Tibial nerve (tissue), 4 donors: ENCODE measurements around the gene ZNF71. TPM values are rescaled to one million over a fixed set of nuclear protein-coding genes. Genes with fewer than 3 reads are reported as not detected.

Experiments used
- DNase-seq, 2 donors: peaks; one replicate each; pipeline ENCODE4 v3.0.0-alpha.2; 2019; ENCODE audit warnings: low spot score in 2 of 2
- H3K27ac ChIP-seq, 4 donors: fragments of 200-600 bp; sonication (generic) in 3 of 4; one replicate each; pipeline ENCODE4 v1.5.1; 2017 to 2019; ENCODE audit warnings: mild to moderate bottlenecking in 1 of 4
- H3K27me3 ChIP-seq, 2 donors: fragments of 200-600 bp; sonication (generic) in 1 of 2; one replicate each; pipeline versions ENCODE4 v1.5.1 to v1.6.0; 2017 to 2019
- H3K36me3 ChIP-seq, 3 donors: fragments of 200-600 bp; sonication (generic); one replicate each; pipeline ENCODE4 v1.5.1; 2018 to 2019
- H3K4me1 ChIP-seq, 4 donors: fragments of 200-600 bp; sonication (generic) in 3 of 4; one replicate each; pipeline ENCODE4 v1.5.1; 2017 to 2019
- H3K4me3 ChIP-seq, 4 donors: fragments of 200-600 bp; sonication (generic) in 3 of 4; one replicate each; pipeline ENCODE4 v1.5.1; 2017 to 2019; ENCODE audit warnings: mild to moderate bottlenecking in 1 of 4, moderate library complexity in 1 of 4
- H3K9me3 ChIP-seq, 4 donors: fragments of 200-600 bp; sonication (generic) in 3 of 4; one replicate each; pipeline ENCODE4 v1.5.1; 2017 to 2019
- EP300 ChIP-seq, 2 donors: sonication (generic); formaldehyde crosslinking; IDR thresholded peaks; one replicate each; pipeline ENCODE4 v1.6.1; 2017; ENCODE audit warnings: antibody characterized with exemption in 2 of 2, mild to moderate bottlenecking in 1 of 2
- POLR2A ChIP-seq, 2 donors: fragments of 450-650 bp; IDR thresholded peaks; one replicate each; pipeline ENCODE4 v1.6.1; 2017; ENCODE audit warnings: antibody characterized with exemption in 2 of 2, mild to moderate bottlenecking in 2 of 2, moderate library complexity in 2 of 2
- WGBS, 2 donors: methylation state at CpG; one replicate each; pipeline ENCODE4 v1.1.5; 2018; 5-methylcytosine and 5-hydroxymethylcytosine counted together
- total RNA-seq, 4 donors: library from RNA; depleted of rRNA; stranded (reverse); fragments of >200 nt; gene quantifications; one replicate each; pipeline ENCODE4 v1.1.0, GENCODE V29; 2016
- TF ChIP-seq, protein P1 (sequence below), 5 experiments: fragments of 200-600 bp in 3 of 5; fragments of 450-650 bp in 2 of 5; sonication (generic) in 3 of 5; IDR thresholded peaks; one replicate each; pipeline ENCODE4 v1.5.1; 2016 to 2019; ENCODE audit warnings: antibody characterized with exemption in 5 of 5, mild to moderate bottlenecking in 3 of 5, moderate library complexity in 2 of 5

The ZNF71 gene
- total RNA-seq, 4 donors from 2014 or later, result 9.0 to 13.2 (median 12.8) TPM

DNA sequence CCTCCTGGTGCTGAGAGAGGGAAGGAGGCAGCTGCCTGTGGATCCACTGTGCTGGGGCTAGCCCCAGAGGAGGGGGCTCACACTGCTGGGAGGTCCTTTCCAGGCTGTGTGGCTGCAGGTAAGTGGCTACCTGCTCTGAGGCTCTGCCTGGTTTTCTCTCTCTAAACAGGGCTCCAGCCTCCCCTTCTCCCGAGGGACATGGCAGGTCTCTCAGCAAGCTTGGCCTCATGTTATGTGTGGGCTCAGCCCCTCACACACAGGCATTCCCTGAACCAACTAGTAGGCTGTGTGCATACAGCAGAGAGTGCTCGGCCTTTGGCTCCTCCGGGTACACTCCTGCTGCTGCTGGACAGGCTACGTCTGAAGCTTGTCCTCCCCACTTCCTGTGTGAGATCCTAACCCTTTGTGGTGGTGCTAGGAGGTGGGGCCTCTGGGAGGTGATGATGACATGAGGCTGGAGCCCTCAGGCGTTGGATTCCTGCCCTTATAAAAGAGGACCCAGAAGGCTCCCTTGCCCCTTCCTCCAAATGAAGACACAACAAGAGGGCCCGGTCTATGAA is 72.3 kb downstream of the ZNF71 start:
- Histone ChIP-seq H3K27me3 (no peaks in the 10 kb centered on the region), H3K4me1 (peaks cover 0 to 11% (median 2%) of the 10 kb centered on the region in 4 donors), H3K36me3 (peaks cover 0 to 54% (median 0%) of the 10 kb centered on the region in 3 donors), H3K4me3 (no peak overlapping the region), H3K9me3 (peaks cover 0 to 65% (median 0%) of the 10 kb centered on the region in 4 donors), H3K27ac (no peak overlapping the region)
- WGBS, 2 donors, result 70 to 75% methylated on average over 5 to 6 of the region's 6 CpGs
- TF ChIP-seq POLR2A (IDR thresholded peaks at IDR 0.05) (no peak), EP300 (IDR thresholded peaks at IDR 0.05) (no peak)
- TF ChIP-seq, protein P1, sequence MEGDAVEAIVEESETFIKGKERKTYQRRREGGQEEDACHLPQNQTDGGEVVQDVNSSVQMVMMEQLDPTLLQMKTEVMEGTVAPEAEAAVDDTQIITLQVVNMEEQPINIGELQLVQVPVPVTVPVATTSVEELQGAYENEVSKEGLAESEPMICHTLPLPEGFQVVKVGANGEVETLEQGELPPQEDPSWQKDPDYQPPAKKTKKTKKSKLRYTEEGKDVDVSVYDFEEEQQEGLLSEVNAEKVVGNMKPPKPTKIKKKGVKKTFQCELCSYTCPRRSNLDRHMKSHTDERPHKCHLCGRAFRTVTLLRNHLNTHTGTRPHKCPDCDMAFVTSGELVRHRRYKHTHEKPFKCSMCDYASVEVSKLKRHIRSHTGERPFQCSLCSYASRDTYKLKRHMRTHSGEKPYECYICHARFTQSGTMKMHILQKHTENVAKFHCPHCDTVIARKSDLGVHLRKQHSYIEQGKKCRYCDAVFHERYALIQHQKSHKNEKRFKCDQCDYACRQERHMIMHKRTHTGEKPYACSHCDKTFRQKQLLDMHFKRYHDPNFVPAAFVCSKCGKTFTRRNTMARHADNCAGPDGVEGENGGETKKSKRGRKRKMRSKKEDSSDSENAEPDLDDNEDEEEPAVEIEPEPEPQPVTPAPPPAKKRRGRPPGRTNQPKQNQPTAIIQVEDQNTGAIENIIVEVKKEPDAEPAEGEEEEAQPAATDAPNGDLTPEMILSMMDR (IDR thresholded peaks at IDR 0.05), result no peak
- no peak for DNase-seq

DNA sequence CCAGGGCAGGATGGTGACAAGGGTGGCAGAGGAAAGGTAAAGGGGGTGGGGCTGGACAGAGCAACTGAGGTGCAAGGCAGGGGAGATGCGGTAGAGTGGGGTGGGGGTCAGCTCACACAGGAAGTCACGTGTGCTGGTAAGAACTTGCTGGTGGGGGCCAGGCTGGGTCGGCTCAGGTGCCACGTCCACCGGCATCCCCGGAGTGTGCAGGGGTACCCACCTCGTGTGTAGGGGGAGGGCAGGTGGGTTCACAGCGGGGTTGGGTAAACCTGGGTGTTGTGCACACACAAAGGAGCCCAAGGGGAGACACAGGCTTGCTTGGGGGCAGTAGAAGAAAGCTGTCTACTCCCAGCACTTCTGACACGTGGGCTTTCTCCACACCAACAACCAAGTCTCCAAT is 73.6 kb downstream of the ZNF71 start:
- DNase-seq, result no peak
- H3K9me3 ChIP-seq, result peaks cover 0 to 54% (median 0%) of the 10 kb centered on the region in 4 donors
- H3K36me3 ChIP-seq, result peaks cover 0 to 41% (median 0%) of the 10 kb centered on the region in 3 donors
- H3K27me3 ChIP-seq, result no peaks in the 10 kb centered on the region
- WGBS, 2 donors, result 80 to 83% methylated on average over 9 of the region's 9 CpGs
- TF ChIP-seq POLR2A (IDR thresholded peaks at IDR 0.05), result no peak
- TF ChIP-seq EP300 (IDR thresholded peaks at IDR 0.05), result no peak
- TF ChIP-seq, protein P1 (IDR thresholded peaks at IDR 0.05), result no peak
- no peak overlapping the region for H3K4me3 ChIP-seq
- no peak overlapping the region for H3K27ac ChIP-seq
- peaks cover 0 to 11% (median 2%) of the 10 kb centered on the region in 4 donors for H3K4me1 ChIP-seq

- Histone ChIP-seq H3K36me3 (peaks cover 0 to 23% (median 0%) of the 10 kb centered on the region in 3 donors), H3K27ac (no peak overlapping the region), H3K27me3 (no peaks in the 10 kb centered on the region), H3K4me3 (peak overlapping the region; percentile 47 to 72 (median 64)), H3K4me1 (peaks cover 0 to 11% (median 2%) of the 10 kb centered on the region in 4 donors), H3K9me3 (peaks cover 0 to 36% (median 0%) of the 10 kb centered on the region in 4 donors)
- 85 to 86% methylated on average over 8 to 16 of the region's 17 CpGs for WGBS, 2 donors
- DNase-seq, result no peak
- TF ChIP-seq, protein P1 (IDR thresholded peaks at IDR 0.05), result no peak
- TF ChIP-seq EP300 (IDR thresholded peaks at IDR 0.05), result no peak
- TF ChIP-seq POLR2A (IDR thresholded peaks at IDR 0.05), result no peak
Observed at GRCh38 chr19:56670401-56670960, 75.4 kb downstream of the ZNF71 start.

GRCh38 chr19:56670961-56671612 is 76.0 kb downstream of the ZNF71 start:
- DNase-seq, result no peak
- 31 to 50% methylated on average over 19 to 27 of the region's 35 CpGs for WGBS, 2 donors
- H3K27ac ChIP-seq, result peak overlapping the region in 2 of 4 donors; percentile 52 to 71

More at GRCh38 chr19:56670961-56671612, 76.0 kb downstream of the ZNF71 start:
- Histone ChIP-seq H3K36me3 (peaks cover 0 to 19% (median 0%) of the 10 kb centered on the region in 3 donors), H3K4me3 (peak overlapping the region; percentile 47 to 72 (median 64)), H3K4me1 (peaks cover 0 to 11% (median 2%) of the 10 kb centered on the region in 4 donors), H3K9me3 (peaks cover 0 to 31% (median 0%) of the 10 kb centered on the region in 4 donors), H3K27me3 (no peaks in the 10 kb centered on the region)
- no peak for TF ChIP-seq POLR2A (IDR thresholded peaks at IDR 0.05)
- TF ChIP-seq, protein P1 (IDR thresholded peaks at IDR 0.05), result no peak
- TF ChIP-seq EP300 (IDR thresholded peaks at IDR 0.05), result no peak
